K562 treated with DMSO at 1 percent for 12 hours (cell line): ENCODE results near the gene FEN1. TPM values are rescaled to one million over a fixed set of nuclear protein-coding genes. Genes with fewer than 3 reads are reported as not detected.

Source experiments
- total RNA-seq: library from RNA; unstranded; fragments of 300-600 nt; gene quantifications from 2 replicates; pipeline ENCODE4 v1.2.3, GENCODE V29; 2022; ENCODE audit not compliant: insufficient read depth

The FEN1 gene, protein sequence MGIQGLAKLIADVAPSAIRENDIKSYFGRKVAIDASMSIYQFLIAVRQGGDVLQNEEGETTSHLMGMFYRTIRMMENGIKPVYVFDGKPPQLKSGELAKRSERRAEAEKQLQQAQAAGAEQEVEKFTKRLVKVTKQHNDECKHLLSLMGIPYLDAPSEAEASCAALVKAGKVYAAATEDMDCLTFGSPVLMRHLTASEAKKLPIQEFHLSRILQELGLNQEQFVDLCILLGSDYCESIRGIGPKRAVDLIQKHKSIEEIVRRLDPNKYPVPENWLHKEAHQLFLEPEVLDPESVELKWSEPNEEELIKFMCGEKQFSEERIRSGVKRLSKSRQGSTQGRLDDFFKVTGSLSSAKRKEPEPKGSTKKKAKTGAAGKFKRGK
- 142 and 163 TPM in 2 replicates for total RNA-seq

DNA sequence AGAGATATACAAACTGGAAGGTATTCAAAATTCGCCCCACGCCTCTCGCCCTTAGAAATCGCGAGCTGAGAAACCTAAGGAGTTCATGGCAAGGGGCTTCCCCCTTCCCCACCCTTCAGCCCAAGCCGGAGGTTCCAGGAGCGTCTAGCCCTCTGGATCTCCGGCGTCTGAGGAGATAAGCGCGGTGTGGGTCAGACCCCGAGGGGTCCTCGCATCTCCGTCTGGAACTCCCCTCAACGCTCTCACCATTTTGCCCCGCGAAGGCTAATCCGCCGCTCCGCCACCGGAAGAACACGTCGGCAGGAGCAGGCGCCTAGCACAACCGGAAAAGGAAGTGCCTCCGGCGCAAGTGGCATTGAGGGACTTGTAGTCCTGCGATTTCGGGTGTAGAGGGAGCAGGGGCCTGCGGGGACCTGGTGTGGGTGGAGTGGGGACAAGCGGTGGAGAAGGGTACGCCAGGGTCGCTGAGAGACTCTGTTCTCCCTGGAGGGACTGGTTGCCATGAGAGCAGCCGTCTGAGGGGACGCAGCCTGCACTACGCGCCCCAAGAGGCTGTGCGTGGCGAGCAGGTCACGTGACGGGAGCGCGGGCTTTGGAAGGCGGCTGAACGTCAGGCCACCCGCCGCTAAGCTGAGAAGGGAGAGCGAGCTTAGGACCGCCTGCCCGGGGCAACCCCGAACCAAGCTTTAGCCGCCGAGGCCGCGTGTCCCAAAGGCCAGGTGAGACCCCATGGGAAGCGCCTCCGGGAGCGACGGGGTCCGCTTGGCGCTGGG lies at the start of gene FEN1, which contains the start of gene TMEM258:
FEN1 (plus strand) TSS at position 602 of the 773 bp plus-strand sequence. CDS start 2,451 bp downstream, outside the sequence.
TMEM258 (minus strand) TSS at position 290 of the 773 bp plus-strand sequence; CDS start at position 249, 41 bp downstream.

DNA sequence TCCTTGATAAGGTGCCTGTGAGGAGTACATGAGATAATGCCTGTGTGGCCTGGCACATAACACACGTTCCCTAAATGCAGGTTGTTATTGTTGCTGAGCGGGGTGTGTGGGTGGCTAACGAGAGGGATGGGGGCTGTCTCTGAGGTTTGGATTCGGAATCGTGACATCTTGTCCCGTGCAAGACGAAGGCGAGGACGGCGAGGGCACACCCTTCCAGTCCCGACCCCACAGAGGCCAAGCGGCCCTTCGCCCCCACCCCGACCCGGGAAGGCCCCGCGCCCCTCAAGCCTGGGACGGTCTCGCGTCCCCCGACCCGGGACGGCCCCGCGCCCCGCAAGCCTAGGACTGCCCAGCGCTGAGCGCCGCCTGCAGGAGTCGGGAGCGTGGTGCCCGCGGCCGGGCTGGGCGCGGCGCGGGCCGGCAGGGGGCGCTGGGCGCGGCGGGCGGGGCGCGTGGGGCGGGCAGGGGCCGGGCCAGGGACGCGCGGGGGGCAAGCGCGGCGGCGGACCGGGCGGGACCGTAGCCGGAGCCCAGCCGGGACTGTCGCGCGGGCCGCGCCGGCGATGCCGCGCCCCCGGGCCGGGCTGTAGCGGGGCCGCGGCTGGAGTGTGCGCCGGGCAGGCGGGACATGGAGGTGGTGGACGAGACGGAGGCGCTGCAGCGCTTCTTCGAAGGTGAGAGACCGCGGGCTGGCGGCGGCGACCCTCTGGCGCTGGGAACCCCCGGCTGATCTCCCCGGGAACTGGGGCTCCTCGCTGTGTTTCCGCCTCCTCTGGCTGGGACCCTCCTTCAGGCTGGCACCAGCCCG lies 40.4 kb upstream of the FEN1 start, which contains the start of gene MYRF:
MYRF (plus strand) TSS at position 520 of the 808 bp plus-strand sequence; CDS start at position 629, 109 bp downstream.

DNA sequence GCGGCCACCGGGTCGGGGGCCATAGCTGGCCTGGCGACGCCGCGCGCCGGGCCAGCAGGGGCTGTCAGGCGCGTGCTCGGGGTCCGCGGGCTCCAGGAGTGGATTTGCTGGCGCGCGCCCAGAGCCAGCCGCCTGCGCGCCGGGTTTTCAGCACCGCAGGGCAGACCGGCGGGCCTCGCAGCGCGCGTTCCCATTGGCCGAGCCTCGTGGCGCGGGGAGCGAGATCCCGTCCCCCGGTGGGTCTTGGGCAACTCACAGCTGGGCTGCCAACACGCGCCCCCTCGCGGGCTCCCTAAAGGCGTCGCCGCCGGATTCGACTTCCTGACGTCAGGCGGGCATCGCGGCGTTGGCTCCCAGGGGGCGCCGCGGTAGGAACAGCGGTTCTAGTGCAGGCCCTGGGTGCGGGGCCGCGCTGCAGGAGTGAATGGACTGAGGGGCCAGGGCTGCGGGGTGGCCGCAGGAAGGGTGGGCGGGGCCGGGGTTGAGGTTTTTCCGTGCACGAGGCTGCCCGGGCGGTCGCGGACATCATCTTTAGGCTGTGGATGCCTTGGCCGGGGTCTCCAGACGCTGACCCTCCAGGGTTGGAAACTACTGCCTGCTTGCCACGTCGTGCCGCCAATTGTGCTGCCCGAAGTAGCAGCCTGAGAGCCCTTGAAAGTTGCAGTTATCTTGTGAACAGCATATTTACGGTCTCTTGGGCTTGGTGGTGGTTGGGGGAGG lies 24.2 kb downstream of the FEN1 start, which contains the start of gene FADS1:
FADS1 (minus strand) TSS at position 268 of the 720 bp plus-strand sequence; CDS start at position 194, 74 bp downstream.

DNA sequence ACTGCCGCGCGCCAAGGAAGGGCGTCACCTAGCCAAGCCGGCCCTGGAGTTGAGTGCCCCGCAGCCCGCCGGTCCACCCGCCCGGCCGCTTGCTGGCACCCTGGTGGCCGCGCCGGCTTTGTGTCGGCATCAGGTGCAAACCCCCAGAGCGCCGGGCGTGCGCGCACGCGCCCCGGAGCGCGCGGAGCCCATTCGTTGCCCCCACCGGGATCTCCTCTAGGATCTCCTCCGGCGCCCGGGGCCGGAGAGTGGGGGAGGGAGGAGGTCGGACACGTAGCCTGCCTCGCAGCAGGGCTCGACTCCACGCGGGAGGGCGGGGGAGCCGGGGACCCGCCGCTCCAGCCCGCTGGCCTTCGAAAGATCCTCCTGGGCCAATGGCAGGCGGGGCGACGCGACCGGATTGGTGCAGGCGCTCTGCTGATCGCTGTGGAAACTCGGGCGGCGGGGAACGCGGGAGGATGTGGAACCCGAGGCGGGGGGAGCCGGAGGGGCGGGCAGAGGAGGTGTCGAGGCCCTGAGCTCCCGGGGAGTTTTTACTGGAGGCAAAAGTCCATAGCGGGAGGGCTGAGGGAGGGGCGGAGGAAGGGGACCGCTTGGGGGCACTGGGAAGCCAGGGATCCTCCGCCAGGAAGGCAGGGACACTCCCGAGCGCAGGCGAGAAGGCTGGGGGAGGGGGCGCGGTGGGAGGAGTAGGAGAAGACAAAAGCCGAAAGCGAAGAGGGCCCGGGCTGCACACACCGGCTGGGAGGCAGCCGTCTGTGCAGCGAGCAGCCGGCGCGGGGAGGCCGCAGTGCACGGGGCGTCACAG lies 35.1 kb downstream of the FEN1 start, which contains the start of gene FADS2:
FADS2 (plus strand) TSS at position 730 of the 808 bp plus-strand sequence. CDS start 91 bp downstream, outside the sequence.

Other genes with a start within 250 kb of the FEN1 start
- 0.16 TPM in 1 of 2 replicates, not detected in the other for gene SYT7, start 211.8 kb upstream of the FEN1 start, total RNA-seq
- 0.20 TPM in 1 of 2 replicates, not detected in the other for gene DAGLA, start 112.5 kb upstream of the FEN1 start, total RNA-seq
- gene MYRF, start 40.3 kb upstream of the FEN1 start, total RNA-seq, result 7.7 and 25.4 TPM in 2 replicates
- gene TMEM258, start 312 bp upstream of the FEN1 start, total RNA-seq, result 300 and 514 TPM in 2 replicates
- gene FADS1, start 24.1 kb downstream of the FEN1 start, total RNA-seq, result 23.6 and 73.2 TPM in 2 replicates
- 5.3 and 9.3 TPM in 2 replicates for gene FADS2, start 35.4 kb downstream of the FEN1 start, total RNA-seq
- 33.7 and 44.6 TPM in 2 replicates for gene FADS3, start 98.6 kb downstream of the FEN1 start, total RNA-seq
- gene RAB3IL1, start 124.7 kb downstream of the FEN1 start, total RNA-seq, result 6.3 and 7.5 TPM in 2 replicates
- 8.8 and 12.0 TPM in 2 replicates for gene BEST1, start 157.4 kb downstream of the FEN1 start, total RNA-seq
- gene FTH1, start 174.7 kb downstream of the FEN1 start, total RNA-seq, result 4,700 and 4,919 TPM in 2 replicates